ENCODE results near the gene AZIN2.

GRCh38 chr1:33140153-33141149 is 59.5 kb downstream of the AZIN2 start:
- TF ChIP-seq POLR2A (IDR thresholded peaks at IDR 0.05): no peak
- TF ChIP-seq CTCF (IDR thresholded peaks at IDR 0.05): no peak
- TF ChIP-seq POLR2AphosphoS5 (IDR thresholded peaks at IDR 0.05): no peak
